ENCODE data around the gene NTM.

GRCh38 chr11:131969261-131969660 is 598.8 kb downstream of the NTM start:
- TF ChIP-seq ARNT (IDR thresholded peaks at IDR 0.05) = no peak
- no peak for TF ChIP-seq FOXA1 (IDR thresholded peaks at IDR 0.05)
- no peak for TF ChIP-seq PKNOX1 (IDR thresholded peaks at IDR 0.05)
- TF ChIP-seq NFRKB (IDR thresholded peaks at IDR 0.05) = no peak
- TF ChIP-seq FOXM1 (IDR thresholded peaks at IDR 0.05; ENCODE audit: borderline replicate concordance) = no peak
- TF ChIP-seq L3MBTL2 (conservative IDR thresholded peaks at IDR 0.05) = no peak
- TF ChIP-seq FOXK2 (IDR thresholded peaks at IDR 0.05) = no peak
- TF ChIP-seq LEF1 (IDR thresholded peaks at IDR 0.05; ENCODE audit: borderline replicate concordance) = no peak
- TF ChIP-seq HDGF (IDR thresholded peaks at IDR 0.05; ENCODE audit: borderline replicate concordance) = no peak
- no peak for TF ChIP-seq ELF4 (IDR thresholded peaks at IDR 0.05)
- no peak for TF ChIP-seq SP1 (IDR thresholded peaks at IDR 0.05)
- no peak for TF ChIP-seq SUZ12 (IDR thresholded peaks at IDR 0.05)
- TF ChIP-seq TARDBP (IDR thresholded peaks at IDR 0.05) = no peak
- no peak for TF ChIP-seq ZNF384 (IDR thresholded peaks at IDR 0.05)
